HG02973 (cell line): ENCODE measurements around the gene PYGM.
A peak's percentile ranks its signal among the peaks of the same experiment; 100 is the strongest.

ENCODE experiments used
- ATAC-seq: cut with Tn5 transposase; IDR thresholded peaks from one replicate; pipeline ENCODE4 v1.9.1; 2021; ENCODE audit warnings: moderate library complexity; ENCODE audit not compliant: unreplicated experiment

Gene PYGM

DNA sequence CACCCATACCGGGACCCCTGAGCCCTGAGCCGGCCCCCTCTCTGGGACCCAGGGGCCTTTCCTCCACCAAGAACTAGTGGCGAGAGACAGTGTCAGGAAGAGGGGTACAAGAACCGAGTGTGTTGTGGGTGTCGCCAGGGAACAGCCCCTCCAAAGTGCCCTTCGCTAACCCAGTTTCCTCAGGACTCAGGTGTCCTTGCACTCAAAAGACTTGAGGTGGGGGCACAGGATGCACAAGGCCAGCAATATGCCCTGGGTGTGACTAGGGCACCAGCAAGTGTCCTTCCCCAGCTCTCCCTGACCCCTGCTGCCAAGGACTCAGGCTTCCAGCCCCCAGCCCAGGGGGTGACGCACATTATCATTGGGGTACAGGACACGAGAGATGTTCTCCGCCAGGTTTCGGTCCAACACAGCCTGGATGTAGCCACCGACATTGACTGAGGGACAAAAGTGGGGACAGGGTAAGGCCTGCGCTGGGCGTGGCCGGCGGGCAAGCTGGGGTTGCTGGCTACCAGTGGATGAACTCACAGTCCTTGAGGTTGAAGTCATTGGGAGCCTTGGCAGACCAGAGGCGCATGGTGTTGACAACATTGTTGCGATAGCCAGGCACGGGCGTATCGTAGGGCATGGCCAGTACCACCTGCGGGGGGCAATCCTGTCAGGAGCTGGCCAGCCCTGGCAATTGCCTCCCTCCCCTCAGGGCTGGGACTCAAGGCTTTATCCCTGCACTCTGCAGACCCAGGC is 4.7 kb downstream of the PYGM start:
- no peak for ATAC-seq

DNA sequence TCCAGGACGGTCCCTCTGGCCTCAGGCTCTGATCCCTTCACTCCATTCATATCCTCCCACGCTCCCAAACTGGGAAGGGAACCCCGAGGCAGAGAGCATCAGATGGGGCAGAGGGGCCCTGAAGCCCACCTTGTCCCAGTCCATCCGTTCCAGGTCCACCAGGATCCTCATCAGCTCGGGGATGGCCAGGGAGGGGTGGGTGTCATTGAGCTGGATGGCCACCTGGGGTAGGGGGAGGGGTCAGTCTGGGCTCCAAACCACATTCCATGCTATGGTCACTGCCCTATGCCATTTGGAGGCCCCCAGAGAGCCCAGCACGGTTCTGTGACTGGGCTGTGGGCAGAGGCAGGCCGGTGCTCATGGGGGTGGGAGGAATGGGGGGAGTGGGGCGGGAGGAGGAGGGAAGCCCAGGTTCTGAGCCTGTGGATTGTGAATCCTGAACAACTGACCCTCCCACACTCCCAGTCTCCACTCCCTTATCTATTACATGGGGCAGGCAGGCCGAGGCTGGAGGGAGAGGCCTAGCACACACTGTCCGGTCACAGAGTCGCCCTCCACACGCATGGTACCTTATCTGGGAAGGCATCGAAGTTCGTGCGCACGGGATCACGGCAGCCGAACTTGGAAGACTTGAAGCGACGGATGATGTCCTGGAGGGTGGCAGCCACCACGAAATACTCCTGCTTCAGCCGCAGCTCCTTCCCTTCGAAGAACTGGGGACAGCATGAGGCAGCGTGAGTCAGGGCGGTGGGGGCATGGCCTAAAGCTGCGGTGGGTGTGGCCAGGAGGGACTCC is 5.5 kb downstream of the PYGM start:
- ATAC-seq = no peak

DNA sequence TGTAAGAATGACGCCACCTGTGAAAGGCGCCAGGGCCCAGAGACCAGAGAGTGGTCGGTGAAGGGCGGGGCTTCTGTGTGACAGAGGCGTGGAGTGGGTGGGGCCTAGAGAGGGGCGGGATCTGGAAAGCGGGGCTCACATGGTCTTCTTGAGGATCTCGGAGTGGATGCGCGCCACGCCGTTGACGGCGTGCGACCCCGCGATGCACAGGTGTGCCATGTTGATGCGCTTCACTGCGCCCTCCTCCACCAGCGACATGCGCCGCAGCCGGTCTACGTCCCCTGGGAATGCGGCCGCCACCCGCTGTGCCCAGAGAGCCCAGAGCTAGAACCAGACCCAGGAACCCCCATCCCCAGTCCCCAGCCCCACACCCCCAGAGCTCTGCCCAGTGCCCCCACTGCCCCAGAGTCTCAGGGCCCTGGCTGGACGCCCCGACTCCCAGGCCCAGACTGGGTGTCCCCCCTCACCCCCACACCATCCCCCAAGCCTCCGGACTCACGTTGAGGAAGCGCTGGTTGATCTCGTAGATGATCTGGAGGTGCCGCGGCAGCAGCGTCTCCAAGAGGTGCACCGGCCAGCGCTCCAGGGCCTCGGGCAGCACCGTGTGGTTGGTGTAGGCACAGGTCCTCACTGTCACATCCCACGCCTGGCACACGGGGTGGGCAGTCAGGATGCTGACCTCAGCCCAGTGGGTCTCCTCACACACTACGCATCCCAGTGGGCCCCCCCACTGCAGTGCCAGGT is 6.2 kb downstream of the PYGM start:
- ATAC-seq = no peak

DNA sequence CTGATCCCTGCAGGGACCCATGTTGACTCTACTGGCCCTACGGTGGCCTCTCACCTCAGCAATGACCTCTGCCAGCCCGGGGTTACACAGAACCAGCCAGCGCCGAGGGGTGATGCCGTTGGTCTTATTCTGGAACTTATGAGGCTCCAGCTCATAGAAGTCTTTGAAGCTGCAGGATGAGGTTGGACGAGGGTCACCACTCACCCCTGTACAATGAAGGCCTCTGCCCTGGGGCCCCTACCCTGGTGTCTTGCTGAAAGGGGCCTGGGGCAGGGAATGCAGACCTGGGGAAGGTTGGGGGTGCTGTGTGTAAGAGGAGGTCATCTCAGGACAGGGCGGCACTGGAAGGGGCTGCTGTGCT is 6.8 kb downstream of the PYGM start:
- ATAC-seq = no peak

DNA sequence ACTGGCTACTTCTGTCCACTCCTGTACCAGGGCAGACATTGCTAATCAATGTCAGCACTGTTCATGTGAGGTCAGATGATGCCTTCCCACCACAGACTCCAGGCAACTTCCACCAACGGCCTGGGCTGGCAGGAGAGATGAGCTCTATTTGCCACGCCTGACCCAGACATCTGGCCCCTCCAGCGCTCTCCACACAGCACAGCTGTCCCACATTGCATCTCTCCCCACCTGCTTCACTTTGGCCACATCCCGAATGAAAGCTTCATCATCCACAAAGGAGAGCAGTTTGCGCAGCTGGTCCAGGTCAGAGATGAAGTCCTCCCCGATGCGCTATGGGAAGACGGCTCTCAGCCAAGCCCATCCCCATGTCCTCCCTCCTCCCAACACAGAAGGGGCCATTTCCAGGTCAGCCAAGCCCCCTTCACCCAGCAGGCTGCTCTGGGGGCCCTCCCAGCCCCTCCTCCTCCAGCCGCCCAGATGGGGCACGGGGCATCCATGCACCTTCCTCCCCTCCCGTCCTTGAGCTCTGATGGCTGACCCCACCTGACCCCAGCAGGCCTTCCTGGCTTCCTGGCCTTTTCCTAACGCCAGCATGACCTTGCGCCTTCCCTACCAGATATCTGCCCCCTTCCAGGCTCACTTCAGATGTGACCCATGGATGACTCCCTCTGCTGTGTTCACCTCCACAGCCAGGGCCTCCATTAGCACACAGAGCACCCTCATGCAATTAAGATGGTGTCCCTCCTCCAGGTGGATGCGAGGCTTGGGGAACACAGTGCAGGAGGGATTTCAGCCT is 7.4 kb downstream of the PYGM start:
- ATAC-seq = no peak

DNA sequence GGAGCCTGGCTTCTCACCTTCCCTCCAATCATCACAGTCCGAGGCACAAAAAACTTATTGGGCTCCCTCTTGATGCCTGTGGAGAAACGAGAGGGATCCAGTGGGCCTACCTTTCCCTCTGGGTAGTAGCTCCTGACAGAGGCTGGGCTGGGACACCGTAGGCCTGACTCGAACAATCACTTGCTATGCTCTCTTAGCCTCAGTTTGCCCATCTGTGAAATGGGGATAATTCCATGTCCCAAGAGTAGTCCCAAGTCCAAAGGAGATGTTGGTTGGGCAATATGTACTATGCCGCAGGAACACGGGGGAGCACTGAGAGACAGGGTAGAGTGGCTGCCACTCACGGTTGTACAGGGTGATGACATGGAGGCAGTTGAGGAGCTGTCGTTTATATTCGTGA is 8.2 kb downstream of the PYGM start:
- no peak for ATAC-seq

DNA sequence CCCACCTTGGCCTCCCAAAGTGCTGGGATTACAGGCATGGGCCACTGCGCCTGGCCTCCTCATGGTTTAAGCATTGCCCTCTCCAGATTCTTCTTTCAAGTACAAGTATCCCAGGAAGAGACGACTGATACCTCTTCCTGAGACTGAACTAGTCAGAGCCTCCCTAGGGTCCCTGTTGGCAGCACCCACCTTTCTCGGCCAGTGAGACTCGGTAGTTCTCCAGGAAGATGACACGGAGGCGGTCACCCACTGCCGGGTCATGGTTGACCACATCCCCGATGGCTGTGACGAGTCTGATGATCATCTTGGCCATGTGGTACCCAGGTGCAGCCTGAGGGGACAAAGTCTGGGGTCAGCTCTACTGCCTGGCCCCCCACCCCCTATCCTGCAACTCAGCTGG is 8.6 kb downstream of the PYGM start:
- ATAC-seq = no peak

DNA sequence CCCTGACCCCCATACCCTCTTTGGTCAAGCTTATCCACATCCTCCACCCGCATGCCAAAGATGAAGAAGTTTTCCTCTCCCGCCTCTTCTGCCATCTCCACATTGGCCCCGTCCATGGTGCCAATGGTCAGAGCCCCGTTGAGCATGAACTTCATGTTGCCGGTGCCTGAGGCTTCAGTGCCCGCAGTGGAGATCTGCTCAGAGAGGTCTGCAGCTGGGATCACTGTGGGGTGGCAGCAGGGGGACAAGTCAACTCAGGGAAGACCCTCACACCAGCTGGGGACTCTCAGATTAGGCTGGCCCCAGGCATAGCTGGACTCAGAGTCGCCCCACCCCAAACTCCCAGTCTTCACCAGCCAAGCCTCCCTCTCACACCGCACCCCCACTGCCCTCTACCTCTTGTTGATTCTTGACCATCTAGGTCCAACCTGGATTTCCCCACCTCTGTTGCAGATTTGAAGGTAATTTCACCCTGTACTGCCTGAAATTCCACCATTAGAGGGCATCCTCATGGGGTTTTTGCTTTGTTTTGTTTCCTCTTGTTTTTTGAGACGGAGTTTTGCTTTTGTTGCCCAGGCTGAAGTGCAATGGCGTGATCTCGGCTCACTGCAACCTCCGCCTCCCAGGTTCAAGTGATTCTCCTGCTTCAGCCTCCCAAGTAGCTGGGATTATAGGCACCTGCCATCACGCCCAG is 9.3 kb downstream of the PYGM start:
- ATAC-seq = no peak

DNA sequence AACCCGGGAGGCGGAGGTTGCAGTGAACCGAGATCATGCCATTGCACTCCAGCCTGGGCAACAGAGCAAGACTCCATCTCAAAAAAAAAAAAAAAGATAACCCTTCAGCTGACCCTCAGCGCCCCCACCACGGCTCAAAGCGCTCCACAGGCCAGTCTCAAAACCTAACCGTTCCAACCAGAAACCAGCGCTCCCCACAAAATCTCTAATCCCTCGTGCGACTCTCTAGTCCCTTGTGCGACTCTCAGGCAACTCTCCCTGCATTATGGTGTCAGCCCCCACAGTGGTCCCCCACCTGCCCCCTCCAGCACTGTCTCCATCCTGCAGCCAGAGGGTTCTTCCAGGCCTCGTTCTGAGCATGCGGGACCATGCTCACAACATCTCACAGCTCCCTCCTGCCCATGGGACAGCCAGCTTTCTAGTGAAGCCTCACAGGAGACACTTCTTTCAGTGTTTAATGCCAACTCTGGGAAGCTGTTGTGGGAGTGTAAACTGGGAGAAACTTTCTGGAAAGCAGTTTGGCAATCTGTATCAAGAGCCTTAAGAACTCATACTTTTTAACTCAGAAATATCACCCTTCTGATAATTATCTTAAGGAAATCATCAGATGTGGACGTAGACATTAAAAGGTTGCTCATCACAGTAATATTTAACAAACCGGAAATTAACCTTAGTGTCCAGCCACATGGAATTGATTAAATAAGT is 11.7 kb downstream of the PYGM start:
- no peak for ATAC-seq

DNA sequence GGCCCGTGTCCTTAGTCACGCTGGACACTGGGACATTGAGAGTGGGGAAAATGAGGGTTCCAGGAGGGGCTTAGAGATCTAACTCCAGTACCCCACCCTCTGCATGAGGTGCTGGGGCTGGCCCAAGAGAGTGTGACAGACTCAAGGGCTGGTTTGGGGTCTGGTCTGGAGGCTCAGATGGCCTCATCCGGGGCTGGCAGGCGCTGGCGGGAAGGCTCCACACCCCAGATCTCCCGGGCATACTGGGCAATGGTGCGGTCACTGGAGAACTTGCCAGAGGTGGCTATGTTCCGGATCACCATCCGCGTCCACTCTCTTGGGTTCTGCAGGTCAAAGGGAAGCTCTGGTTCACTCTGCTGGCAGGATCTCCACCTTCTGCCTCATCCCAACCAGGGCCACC is 13.3 kb downstream of the PYGM start:
- no peak for ATAC-seq

DNA sequence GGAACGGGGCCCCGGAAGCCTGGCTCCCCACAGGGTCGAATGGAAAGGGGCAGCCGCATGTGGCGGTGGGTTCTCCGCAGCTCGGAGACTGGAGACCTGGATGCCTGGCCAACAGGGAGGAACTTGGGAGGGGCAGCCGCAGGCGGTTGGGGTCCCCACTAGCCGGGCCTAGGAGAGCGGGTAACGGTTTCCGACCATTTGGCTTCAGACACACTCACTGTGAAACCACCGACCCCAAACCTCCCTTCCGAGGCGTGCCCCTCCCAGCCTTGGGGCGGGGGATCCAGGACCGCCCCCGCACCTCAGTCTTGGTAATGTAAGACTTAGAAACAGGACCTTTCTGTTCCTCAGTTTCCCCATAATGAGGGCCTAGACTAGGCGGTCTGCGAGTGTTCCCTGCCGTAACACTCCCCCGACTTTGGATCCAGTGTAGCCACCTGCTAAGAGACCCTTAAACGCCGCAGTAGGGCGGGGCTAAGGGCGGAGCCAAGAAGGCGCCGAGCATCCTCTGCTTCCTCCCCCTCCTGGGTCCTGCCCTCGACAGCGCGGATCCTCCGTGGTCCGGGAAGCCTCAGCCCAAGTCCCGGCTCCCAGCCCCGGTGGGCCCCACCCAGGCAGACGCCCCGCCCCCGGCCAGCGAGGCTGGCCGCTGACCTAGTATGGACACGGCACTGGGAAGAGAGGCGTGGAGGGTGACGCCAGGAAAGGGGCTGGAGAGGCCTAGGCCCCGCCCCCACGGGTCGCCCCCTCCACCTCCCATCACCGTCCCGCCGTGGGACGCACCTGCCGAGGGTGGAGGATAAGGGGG is 14.0 kb downstream of the PYGM start:
- no peak for ATAC-seq

DNA sequence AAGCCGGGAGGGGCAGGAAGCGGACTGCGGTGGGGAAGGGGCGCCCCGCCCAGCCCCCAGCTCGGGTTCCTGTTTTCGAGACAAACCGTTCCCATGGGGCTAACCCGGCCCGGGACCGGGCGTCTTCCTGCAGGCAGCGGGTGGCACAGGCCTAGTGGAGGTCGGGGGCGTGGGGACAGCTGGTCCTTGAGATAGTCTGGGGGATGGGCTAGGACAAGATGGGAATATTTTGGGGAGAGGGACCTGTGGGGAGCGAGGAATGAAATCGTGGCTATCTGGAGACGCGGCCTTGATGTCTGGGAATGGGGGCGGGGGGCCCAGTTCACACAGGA is 14.6 kb downstream of the PYGM start:
- ATAC-seq = no peak

DNA sequence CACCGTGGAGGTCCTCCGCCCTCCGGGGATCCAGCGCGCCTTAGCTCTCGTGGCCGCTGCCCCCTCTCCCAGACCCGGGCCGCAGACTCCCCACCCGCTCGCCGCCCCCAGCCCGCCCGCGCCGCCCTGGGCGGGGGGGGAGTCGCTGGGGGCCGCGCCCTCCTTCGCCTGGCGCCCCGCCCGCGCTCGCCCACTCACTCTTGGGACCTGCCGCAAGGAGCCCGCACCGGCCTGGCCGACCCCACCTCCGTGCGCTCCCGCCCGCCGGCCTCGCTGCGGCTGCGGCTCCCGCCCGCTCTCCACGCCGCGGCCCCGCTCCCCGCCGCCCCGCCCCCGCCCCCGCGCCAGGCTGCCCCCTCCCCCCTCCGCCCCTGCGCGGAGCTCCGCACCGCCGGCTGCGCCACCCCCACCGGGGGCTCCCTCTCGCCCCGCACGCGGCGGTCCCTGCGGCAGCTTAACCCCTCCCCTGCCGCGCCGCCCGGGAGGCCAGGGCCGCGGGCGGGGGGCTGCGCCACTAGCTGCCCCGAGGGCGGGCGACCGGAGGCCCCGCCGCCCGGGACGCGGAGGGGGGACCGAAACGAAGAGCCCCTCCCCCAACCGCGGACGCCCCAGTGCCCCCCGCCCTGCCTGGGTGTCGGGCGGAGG is 15.1 kb downstream of the PYGM start:
- ATAC-seq = no peak

DNA sequence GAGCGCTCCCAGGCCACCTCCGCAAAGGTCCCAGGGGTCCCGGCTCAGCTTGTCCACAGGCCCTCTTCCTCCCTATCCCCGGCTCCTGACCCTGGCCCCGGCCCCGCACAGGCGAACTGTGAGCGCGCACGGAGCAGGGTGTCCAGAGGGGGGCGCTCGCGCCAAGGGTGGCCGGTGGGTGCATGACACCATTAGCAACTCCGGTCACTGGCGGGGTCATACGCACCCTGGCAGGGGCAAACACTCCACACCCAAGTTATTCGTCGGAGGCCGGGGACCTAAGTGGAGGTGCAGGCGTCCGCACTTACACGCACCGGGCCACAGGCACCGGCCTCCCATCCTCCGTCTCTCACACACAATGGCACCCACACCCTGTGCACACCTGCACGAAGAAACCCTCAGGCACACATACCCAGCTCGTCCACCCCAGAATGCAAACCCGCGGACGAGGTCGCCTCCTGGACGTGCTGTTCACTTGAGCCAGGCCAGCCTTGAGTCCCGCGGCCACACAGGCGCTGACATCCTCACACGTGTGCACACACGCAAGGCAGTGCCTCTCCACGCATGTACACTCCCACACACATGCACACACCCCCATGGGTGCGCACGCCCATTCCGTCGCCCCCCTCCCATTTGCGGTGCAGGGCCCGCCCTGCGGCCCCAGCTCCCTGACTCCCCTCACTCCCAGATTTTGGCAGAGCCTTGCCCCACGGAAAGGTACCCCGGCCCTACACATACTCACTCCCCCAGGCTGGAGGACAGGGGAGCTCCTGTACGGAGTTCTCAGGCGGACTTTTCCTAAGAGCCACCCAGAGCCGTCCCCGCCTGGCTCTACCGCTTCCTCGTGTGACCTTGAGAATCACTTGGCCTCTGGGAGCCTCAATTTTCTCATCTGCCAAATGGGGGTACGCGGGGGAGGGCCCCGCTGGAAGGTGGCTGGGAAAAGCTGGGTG is 15.9 kb downstream of the PYGM start, which contains the start of gene RASGRP2:
Gene RASGRP2, minus strand, starts transcription at position 552 of the 953 bp plus-strand sequence. CDS start 1,276 bp downstream, outside the sequence.
- no peak for ATAC-seq

DNA sequence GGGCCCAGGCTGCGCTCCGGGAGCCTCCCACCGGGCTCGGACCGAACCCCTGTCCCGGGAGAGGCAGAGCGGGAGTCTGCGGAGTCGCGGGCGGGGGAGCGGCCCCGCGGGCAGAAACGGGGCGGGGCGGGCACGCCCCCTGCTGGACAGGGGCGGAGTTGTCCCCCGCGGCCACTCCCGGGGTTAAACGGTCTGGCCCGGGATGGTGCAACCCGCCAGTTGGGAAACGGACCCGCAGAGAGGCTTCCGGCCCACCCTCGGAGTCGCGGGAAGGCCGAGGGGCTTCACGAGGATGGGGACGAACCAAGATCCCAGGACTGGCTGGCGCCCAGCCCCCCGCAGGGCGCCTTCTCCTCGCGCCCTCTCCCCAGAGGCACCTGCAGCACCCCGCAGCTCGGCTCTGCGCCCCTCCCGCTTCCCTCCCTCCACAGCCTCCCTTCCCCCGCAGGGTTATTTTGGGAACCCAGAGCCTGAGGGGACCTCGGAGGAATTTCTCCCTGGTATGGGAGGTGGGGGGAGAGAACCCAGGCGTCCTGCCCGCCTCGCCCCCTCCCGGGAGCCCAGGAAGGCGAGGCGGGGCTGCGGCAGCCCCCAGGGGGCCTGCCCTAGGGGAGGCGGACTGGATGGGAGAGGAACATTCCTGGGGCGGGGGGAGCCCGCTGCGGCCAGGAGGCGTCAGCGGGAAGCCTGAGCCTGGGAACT is 16.7 kb downstream of the PYGM start:
- peak; percentile 36 for ATAC-seq

DNA sequence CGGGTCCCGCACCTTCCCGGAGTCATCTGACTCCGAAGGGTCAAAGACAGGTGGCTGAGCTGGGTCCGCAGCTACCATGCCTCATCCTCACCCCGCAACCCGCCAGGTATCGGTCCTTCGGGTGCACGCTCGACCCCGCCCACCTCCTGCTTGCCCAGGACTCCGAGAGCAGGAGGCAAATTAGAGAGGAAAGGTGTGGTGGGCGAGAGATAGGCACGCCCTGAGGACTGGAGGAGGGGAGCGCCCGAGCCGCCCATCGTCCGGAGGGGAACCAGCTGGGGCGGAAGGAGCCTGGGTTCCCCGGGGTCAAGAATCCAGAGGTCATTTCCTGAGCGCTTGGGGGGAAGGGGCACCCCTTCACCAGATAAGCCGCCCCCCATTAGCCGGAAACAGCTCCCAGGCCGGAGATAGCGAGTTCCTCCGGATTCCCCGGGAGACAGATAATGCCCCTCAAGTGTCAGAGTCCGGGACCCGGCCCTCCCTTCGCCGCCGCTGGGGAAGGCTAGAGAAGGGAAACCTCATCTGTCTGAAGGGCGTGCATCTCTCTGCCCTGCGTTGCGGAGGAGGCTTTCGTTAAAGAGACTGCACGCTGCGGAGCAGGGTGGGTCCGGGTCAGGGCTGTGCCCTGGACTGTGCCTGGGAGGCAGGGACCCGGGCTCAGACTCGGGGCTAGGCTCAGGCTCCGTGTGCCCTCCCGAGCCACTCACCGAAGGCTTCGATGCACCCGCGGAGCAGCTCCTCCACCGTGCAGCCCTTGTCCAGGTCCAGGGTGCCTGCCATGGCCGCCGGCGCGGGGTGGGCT is 17.5 kb downstream of the PYGM start:
- ATAC-seq = peak; percentile 10
